Lower leg skin (tissue), 4 donors: ENCODE measurements around the gene ELK4. TPM values are rescaled to one million over a fixed set of nuclear protein-coding genes. Genes with fewer than 3 reads are reported as not detected.

Experiments
- DNase-seq, 2 donors: peaks; one replicate each; pipeline ENCODE4 v3.0.0-alpha.2; 2019; ENCODE audit warnings: low spot score in 2 of 2
- H3K4me3 ChIP-seq: fragments of 200-600 bp; sonication (generic); 2 replicates; pipeline ENCODE4 v1.5.1; 2017; ENCODE audit warnings: mild to moderate bottlenecking, low read depth; ENCODE audit not compliant: poor library complexity, severe bottlenecking
- CTCF ChIP-seq, 3 donors: fragments of 450-650 bp; IDR thresholded peaks; one replicate each; pipeline ENCODE4 v1.5.1; 2016; ENCODE audit warnings: antibody characterized with exemption in 3 of 3, mild to moderate bottlenecking in 3 of 3, moderate library complexity in 2 of 3
- POLR2A ChIP-seq, 2 donors: fragments of 450-650 bp; IDR thresholded peaks; one replicate each; pipeline ENCODE4 v1.6.1; 2016 to 2017; ENCODE audit warnings: antibody characterized with exemption in 2 of 2, mild to moderate bottlenecking in 1 of 2, moderate library complexity in 1 of 2
- WGBS, 2 donors: methylation state at CpG; one replicate each; pipeline ENCODE4 v1.1.5; 2018; 5-methylcytosine and 5-hydroxymethylcytosine counted together
- intact Hi-C: fragments of 100-400 bp; cut with DNase I; formaldehyde crosslinking; loops from one replicate; pipeline ENCODE4 v1.15.0; 2023; ENCODE audit warnings: low total_unique reads
- total RNA-seq, 4 donors: library from RNA; depleted of rRNA; stranded (reverse); fragments of >200 nt; gene quantifications; one replicate each; pipeline ENCODE4 v1.1.0, GENCODE V29; 2016

Gene ELK4
- total RNA-seq, 4 donors from 2014 or later, result 24.1 to 44.2 (median 28.3) TPM

- WGBS, 2 donors, result 74 to 86% methylated on average over 2 to 3 of the region's 3 CpGs
- intact Hi-C loops, result no loop called here
- H3K4me3 ChIP-seq, result no peak overlapping the region
- no peak for DNase-seq
- TF ChIP-seq CTCF (IDR thresholded peaks at IDR 0.05) (no peak), POLR2A (IDR thresholded peaks at IDR 0.05) (no peak)
Measured at GRCh38 chr1:205676597-205676996, 44.8 kb upstream of the ELK4 start.

- TF ChIP-seq CTCF (IDR thresholded peaks at IDR 0.05) (no peak), POLR2A (IDR thresholded peaks at IDR 0.05) (no peak)
- no peak for DNase-seq
- WGBS, 2 donors, result 85 to 92% methylated on average over 5 of the region's 5 CpGs
- intact Hi-C loops, result no loop called here
- H3K4me3 ChIP-seq, result no peak overlapping the region
Measured at GRCh38 chr1:205676002-205676401, 44.2 kb upstream of the ELK4 start.

GRCh38 chr1:205675247-205675646 lies 43.4 kb upstream of the ELK4 start:
- no peak for TF ChIP-seq POLR2A (IDR thresholded peaks at IDR 0.05)
- TF ChIP-seq CTCF (IDR thresholded peaks at IDR 0.05), result no peak

GRCh38 chr1:205672970-205673369 lies 41.2 kb upstream of the ELK4 start:
- intact Hi-C loops, result no loop called here
- DNase-seq, result no peak
- TF ChIP-seq POLR2A (IDR thresholded peaks at IDR 0.05), result no peak
- TF ChIP-seq CTCF (IDR thresholded peaks at IDR 0.05), result no peak
- no peak overlapping the region for H3K4me3 ChIP-seq
- WGBS, 2 donors, result 66 to 82% methylated on average over 4 of the region's 4 CpGs

More at GRCh38 chr1:205675247-205675646, 43.4 kb upstream of the ELK4 start:
- DNase-seq, result no peak
- no peak overlapping the region for H3K4me3 ChIP-seq
- intact Hi-C loops, result no loop called here
- WGBS, 2 donors, result 90 to 99% methylated on average over 4 of the region's 4 CpGs

- DNase-seq, result no peak
- TF ChIP-seq CTCF (IDR thresholded peaks at IDR 0.05) (no peak), POLR2A (IDR thresholded peaks at IDR 0.05) (no peak)
- intact Hi-C loops, result no loop called here
- 60 to 65% methylated on average over 11 of the region's 11 CpGs for WGBS, 2 donors
- no peak overlapping the region for H3K4me3 ChIP-seq
Measured at GRCh38 chr1:205672395-205672889, 40.6 kb upstream of the ELK4 start.
